NOMO-1 (cell line): ENCODE data around the gene HAVCR1.
"Not testable (repeated sequence)": the region's sequence is repeated elsewhere in the genome, so short reads cannot be mapped to it uniquely, and the experiment has no call there.

ENCODE experiments used
- DNase-seq, 2 experiments: peaks; one replicate each; lab custom pipeline; 2025; ENCODE audit not compliant: unreplicated experiment in 2 of 2; lab: John Stamatoyannopoulos, UW

HAVCR1 gene

GRCh38 chr5:157051604-157052245, 7.2 kb downstream of the HAVCR1 start:
- DNase-seq, result no peak

- peak in 1 of 2 experiments; percentile 3 for DNase-seq
These were observed 8.9 kb downstream of the HAVCR1 start for GRCh38 chr5:157050050-157050449.

- no peak for DNase-seq
These were observed 9.3 kb downstream of the HAVCR1 start for GRCh38 chr5:157049605-157050004.

GRCh38 chr5:157047898-157048297, 11.0 kb downstream of the HAVCR1 start:
- no peak for DNase-seq

GRCh38 chr5:157047016-157047415, 11.9 kb downstream of the HAVCR1 start:
- DNase-seq, result not testable (repeated sequence)

- DNase-seq, result no peak
These were observed 12.9 kb downstream of the HAVCR1 start for GRCh38 chr5:157046041-157046440.

GRCh38 chr5:157045601-157046000, 13.3 kb downstream of the HAVCR1 start:
- no peak for DNase-seq

GRCh38 chr5:157038568-157039187, 20.2 kb downstream of the HAVCR1 start:
- no peak for DNase-seq

GRCh38 chr5:157034106-157035072, 24.5 kb downstream of the HAVCR1 start:
- DNase-seq, result peak in 1 of 2 experiments; percentile 27

GRCh38 chr5:157033071-157033583, 25.8 kb downstream of the HAVCR1 start:
- no peak for DNase-seq

- DNase-seq, result no peak
These were observed 28.2 kb downstream of the HAVCR1 start for GRCh38 chr5:157030692-157031091.

- no peak for DNase-seq
These were observed 29.5 kb downstream of the HAVCR1 start for GRCh38 chr5:157029457-157029856.

- DNase-seq, result not testable (repeated sequence)
These were observed 31.3 kb downstream of the HAVCR1 start for GRCh38 chr5:157027663-157028062.

GRCh38 chr5:157026789-157027424, 32.0 kb downstream of the HAVCR1 start:
- no peak for DNase-seq

GRCh38 chr5:157025093-157025698, 33.7 kb downstream of the HAVCR1 start:
- no peak for DNase-seq

- DNase-seq, result no peak
These were observed 34.5 kb downstream of the HAVCR1 start for GRCh38 chr5:157024208-157024959.

GRCh38 chr5:157022024-157022423, 36.9 kb downstream of the HAVCR1 start:
- no peak for DNase-seq

- DNase-seq, result no peak
These were observed 38.2 kb downstream of the HAVCR1 start for GRCh38 chr5:157020511-157021222.

GRCh38 chr5:157020002-157020401, 38.9 kb downstream of the HAVCR1 start:
- DNase-seq, result no peak
